HG03196 (cell line): ENCODE data around the gene G6PC1.
"Not testable (repeated sequence)": the region's sequence is repeated elsewhere in the genome, so short reads cannot be mapped to it uniquely, and the experiment has no call there.

Experiments used
- ATAC-seq: cut with Tn5 transposase; IDR thresholded peaks from one replicate; pipeline ENCODE4 v1.9.1; 2021; ENCODE audit not compliant: unreplicated experiment

The G6PC1 gene

GRCh38 chr17:42900460-42901331, at the start of gene G6PC1:
G6PC1 (plus strand) TSS chr17:42900799; CDS start chr17:42900877, 78 bp downstream.
- no peak for ATAC-seq

DNA sequence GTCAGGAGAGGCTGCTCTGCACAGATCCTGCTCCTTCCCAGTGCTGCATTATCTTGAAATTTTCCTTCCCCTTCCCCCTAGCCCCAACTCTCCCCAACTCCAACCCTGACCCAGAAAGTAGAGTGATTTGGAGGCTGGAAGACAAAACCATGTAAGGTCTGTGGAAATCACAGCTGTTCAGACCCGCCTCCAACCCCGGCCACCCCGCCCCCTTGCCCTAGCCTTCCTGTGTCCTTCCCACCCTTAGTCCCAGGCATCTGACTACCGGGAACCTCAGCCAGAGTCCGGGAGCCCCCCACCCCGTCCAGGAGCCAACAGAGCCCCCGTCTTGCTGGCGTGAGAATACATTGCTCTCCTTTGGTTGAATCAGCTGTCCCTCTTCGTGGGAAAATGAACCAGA, 49.6 kb upstream of the G6PC1 start, which contains the start of gene AOC3:
Gene AOC3, plus strand, starts transcription at position 246 of the 400 bp plus-strand sequence. Its CDS starts 145 bp downstream, at position 391.
- no peak for ATAC-seq

DNA sequence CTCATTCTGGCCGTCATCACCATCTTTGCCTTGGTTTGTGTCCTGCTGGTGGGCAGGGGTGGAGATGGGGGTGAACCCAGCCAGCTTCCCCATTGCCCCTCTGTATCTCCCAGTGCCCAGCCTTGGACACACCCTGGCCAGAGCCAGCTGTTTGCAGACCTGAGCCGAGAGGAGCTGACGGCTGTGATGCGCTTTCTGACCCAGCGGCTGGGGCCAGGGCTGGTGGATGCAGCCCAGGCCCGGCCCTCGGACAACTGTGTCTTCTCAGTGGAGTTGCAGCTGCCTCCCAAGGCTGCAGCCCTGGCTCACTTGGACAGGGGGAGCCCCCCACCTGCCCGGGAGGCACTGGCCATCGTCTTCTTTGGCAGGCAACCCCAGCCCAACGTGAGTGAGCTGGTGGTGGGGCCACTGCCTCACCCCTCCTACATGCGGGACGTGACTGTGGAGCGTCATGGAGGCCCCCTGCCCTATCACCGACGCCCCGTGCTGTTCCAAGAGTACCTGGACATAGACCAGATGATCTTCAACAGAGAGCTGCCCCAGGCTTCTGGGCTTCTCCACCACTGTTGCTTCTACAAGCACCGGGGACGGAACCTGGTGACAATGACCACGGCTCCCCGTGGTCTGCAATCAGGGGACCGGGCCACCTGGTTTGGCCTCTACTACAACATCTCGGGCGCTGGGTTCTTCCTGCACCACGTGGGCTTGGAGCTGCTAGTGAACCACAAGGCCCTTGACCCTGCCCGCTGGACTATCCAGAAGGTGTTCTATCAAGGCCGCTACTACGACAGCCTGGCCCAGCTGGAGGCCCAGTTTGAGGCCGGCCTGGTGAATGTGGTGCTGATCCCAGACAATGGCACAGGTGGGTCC, 49.0 kb upstream of the G6PC1 start:
- not testable (repeated sequence) for ATAC-seq

GRCh38 chr17:42852351-42852750, 48.2 kb upstream of the G6PC1 start:
- no peak for ATAC-seq

DNA sequence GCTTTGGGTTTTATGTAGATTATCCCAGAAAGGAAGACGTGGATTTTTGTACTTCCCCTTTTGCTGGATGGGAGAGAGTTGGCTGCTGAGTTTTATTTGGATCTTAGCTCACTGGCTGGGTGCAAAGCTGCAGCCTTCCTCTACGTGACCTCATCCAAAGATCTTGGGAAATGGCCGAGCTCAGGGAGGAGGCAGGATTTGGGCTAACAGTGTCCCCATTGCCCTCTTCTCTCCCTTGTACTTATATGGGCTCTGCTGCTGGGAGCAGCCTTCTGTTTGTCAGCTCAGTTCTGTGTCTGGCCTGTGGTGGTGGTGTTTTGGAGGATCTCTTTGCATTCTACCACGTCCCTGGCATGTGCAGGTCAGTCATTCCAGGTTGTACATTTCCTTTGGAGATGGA, 47.6 kb upstream of the G6PC1 start:
- no peak for ATAC-seq

GRCh38 chr17:42853597-42853967, 47.0 kb upstream of the G6PC1 start:
- ATAC-seq = no peak

GRCh38 chr17:42853968-42854790, 46.4 kb upstream of the G6PC1 start:
- ATAC-seq = no peak

GRCh38 chr17:42855048-42855596, 45.5 kb upstream of the G6PC1 start:
- no peak for ATAC-seq

DNA sequence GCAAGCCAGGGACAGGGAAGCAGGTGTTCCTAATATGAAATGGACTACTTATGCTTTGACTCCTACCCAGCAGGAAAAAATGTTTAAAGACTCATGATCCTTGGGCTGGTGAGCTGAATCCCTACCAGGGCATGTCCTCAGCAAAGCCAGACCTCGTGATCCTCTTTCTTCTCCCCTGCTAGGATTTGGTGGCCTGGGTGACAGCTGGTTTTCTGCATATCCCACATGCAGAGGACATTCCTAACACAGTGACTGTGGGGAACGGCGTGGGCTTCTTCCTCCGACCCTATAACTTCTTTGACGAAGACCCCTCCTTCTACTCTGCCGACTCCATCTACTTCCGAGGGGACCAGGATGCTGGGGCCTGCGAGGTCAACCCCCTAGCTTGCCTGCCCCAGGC, 44.5 kb upstream of the G6PC1 start:
- not testable (repeated sequence) for ATAC-seq

GRCh38 chr17:42856516-42856915, 44.1 kb upstream of the G6PC1 start:
- ATAC-seq = not testable (repeated sequence)

- ATAC-seq = no peak
These were observed 43.2 kb upstream of the G6PC1 start for GRCh38 chr17:42857389-42857788.

DNA sequence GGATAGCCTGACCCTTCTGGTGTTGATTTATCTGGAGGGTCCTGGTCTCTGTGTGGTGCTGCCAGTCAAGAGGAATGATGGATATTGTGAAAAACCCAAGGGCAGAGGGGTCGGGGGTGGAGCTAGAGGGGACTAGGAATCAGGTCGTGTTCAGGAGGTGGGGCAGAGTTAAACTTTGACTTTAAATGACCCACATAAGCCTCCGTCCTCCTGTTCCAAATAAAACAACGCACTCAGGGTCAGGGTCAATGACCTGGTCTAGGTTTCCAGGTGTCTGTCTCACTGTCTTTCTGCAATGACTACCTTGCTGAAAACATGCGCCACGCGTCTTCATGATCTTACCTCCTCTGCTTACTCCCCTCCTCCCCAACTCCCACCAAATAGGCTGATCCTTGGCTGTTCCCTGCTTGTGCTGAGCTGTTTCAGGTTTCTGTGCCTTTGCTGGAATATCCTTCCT, 34.9 kb upstream of the G6PC1 start:
- ATAC-seq = no peak

- ATAC-seq = no peak
These were observed 34.4 kb upstream of the G6PC1 start for GRCh38 chr17:42866216-42866615.

GRCh38 chr17:42866631-42867575, 33.7 kb upstream of the G6PC1 start:
- no peak for ATAC-seq

DNA sequence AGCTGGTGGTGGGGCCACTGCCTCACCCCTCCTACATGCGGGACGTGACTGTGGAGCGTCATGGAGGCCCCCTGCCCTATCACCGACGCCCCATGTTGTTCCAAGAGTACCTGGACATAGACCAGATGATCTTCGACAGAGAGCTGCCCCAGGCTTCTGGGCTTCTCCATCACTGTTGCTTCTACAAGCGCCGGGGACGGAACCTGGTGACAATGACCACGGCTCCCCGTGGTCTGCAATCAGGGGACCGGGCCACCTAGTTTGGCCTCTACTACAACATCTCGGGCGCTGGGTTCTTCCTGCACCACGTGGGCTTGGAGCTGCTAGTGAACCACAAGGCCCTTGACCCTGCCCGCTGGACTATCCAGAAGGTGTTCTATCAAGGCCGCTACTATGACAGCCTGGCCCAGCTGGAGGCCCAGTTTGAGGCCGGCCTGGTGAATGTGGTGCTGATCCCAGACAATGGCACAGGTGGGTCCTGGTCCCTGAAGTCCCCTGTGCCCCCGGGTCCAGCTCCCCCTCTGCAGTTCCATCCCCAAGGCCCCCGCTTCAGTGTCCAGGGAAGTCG, 32.8 kb upstream of the G6PC1 start:
- ATAC-seq = not testable (repeated sequence)

GRCh38 chr17:42868338-42868737, 32.3 kb upstream of the G6PC1 start:
- ATAC-seq = no peak

- no peak for ATAC-seq
These were observed 29.0 kb upstream of the G6PC1 start for GRCh38 chr17:42871647-42872046.

GRCh38 chr17:42872251-42872965, 28.2 kb upstream of the G6PC1 start:
- no peak for ATAC-seq
